ENCODE data around the gene PLPP7.

DNA sequence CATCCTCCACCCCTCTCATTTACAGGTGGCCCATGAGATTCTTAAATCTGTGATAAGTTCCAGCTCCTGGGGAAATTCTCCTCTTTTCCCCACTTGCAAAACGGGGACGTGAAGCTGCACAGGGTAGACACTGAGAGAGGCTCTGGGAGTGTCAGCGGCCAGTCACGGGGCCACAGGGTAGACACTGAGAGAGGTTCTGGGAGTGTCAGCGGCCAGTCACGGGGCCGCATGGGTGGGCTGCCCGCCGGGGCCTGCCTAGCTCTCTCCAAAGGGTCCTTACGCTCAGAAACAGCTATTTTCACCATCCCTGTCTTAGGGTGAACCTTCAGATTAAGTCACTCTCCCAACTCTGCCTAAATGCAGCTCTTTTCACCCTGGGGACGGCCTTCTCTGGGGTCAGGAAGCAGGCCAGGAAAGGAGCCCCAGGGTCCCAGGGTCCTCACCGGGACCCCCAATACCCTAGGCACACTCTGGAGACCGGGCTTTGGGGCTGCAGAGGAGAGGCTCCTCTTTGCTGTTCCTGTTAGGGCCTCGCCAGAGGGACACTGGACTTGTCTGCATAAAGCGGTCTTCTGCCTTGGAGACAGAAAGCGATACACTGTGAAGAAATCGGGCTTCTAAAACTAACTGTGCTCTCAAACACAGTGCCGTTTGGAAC is 14.7 kb upstream of the PLPP7 start:
- TF ChIP-seq, protein P1, sequence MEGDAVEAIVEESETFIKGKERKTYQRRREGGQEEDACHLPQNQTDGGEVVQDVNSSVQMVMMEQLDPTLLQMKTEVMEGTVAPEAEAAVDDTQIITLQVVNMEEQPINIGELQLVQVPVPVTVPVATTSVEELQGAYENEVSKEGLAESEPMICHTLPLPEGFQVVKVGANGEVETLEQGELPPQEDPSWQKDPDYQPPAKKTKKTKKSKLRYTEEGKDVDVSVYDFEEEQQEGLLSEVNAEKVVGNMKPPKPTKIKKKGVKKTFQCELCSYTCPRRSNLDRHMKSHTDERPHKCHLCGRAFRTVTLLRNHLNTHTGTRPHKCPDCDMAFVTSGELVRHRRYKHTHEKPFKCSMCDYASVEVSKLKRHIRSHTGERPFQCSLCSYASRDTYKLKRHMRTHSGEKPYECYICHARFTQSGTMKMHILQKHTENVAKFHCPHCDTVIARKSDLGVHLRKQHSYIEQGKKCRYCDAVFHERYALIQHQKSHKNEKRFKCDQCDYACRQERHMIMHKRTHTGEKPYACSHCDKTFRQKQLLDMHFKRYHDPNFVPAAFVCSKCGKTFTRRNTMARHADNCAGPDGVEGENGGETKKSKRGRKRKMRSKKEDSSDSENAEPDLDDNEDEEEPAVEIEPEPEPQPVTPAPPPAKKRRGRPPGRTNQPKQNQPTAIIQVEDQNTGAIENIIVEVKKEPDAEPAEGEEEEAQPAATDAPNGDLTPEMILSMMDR (IDR thresholded peaks at IDR 0.05): no peak
- TF ChIP-seq, protein P2, sequence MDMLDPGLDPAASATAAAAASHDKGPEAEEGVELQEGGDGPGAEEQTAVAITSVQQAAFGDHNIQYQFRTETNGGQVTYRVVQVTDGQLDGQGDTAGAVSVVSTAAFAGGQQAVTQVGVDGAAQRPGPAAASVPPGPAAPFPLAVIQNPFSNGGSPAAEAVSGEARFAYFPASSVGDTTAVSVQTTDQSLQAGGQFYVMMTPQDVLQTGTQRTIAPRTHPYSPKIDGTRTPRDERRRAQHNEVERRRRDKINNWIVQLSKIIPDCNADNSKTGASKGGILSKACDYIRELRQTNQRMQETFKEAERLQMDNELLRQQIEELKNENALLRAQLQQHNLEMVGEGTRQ (IDR thresholded peaks at IDR 0.05): no peak
- no peak for TF ChIP-seq POLR2AphosphoS2 (conservative IDR thresholded peaks at IDR 0.05; ENCODE audit: low read length)
- TF ChIP-seq MYC (IDR thresholded peaks at IDR 0.05; ENCODE audit: borderline replicate concordance, low read length): no peak
- TF ChIP-seq, protein P3, sequence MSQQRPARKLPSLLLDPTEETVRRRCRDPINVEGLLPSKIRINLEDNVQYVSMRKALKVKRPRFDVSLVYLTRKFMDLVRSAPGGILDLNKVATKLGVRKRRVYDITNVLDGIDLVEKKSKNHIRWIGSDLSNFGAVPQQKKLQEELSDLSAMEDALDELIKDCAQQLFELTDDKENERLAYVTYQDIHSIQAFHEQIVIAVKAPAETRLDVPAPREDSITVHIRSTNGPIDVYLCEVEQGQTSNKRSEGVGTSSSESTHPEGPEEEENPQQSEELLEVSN (IDR thresholded peaks at IDR 0.05; ENCODE audit: borderline replicate concordance, low read depth): no peak
- TF ChIP-seq, protein P4, sequence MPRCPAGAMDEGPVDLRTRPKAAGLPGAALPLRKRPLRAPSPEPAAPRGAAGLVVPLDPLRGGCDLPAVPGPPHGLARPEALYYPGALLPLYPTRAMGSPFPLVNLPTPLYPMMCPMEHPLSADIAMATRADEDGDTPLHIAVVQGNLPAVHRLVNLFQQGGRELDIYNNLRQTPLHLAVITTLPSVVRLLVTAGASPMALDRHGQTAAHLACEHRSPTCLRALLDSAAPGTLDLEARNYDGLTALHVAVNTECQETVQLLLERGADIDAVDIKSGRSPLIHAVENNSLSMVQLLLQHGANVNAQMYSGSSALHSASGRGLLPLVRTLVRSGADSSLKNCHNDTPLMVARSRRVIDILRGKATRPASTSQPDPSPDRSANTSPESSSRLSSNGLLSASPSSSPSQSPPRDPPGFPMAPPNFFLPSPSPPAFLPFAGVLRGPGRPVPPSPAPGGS (IDR thresholded peaks at IDR 0.05): no peak
- no peak for TF ChIP-seq NFE2L2 (conservative IDR thresholded peaks at IDR 0.05; ENCODE audit: low read length)
- TF ChIP-seq POLR2A (IDR thresholded peaks at IDR 0.05; ENCODE audit: low read length): no peak
- no peak for TF ChIP-seq RFX5 (IDR thresholded peaks at IDR 0.05)
- TF ChIP-seq, protein P5, sequence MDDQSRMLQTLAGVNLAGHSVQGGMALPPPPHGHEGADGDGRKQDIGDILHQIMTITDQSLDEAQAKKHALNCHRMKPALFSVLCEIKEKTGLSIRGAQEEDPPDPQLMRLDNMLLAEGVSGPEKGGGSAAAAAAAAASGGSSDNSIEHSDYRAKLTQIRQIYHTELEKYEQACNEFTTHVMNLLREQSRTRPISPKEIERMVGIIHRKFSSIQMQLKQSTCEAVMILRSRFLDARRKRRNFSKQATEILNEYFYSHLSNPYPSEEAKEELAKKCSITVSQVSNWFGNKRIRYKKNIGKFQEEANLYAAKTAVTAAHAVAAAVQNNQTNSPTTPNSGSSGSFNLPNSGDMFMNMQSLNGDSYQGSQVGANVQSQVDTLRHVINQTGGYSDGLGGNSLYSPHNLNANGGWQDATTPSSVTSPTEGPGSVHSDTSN (IDR thresholded peaks at IDR 0.05): no peak
- TF ChIP-seq, protein P6, sequence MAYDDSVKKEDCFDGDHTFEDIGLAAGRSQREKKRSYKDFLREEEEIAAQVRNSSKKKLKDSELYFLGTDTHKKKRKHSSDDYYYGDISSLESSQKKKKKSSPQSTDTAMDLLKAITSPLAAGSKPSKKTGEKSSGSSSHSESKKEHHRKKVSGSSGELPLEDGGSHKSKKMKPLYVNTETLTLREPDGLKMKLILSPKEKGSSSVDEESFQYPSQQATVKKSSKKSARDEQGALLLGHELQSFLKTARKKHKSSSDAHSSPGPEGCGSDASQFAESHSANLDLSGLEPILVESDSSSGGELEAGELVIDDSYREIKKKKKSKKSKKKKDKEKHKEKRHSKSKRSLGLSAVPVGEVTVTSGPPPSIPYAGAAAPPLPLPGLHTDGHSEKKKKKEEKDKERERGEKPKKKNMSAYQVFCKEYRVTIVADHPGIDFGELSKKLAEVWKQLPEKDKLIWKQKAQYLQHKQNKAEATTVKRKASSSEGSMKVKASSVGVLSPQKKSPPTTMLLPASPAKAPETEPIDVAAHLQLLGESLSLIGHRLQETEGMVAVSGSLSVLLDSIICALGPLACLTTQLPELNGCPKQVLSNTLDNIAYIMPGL (CRISPR knock-in tag; IDR thresholded peaks at IDR 0.05; ENCODE audit: borderline replicate concordance): no peak

Data from A549 (cell line).